Stimulated activated CD8-positive, alpha-beta memory T cell treated with anti-CD3 and anti-CD28 coated beads, Interleukin-15, amount 100 ng/mL, for 48 hours (primary cell): Measurements from ENCODE around the gene PLET1.

ENCODE experiments used
- DNase-seq, 2 donors: peaks; one replicate each; pipeline ENCODE4 v3.0.0-alpha.2; 2020; ENCODE audit warnings: low read depth in 2 of 2

Gene PLET1

GRCh38 chr11:112281726-112282125 lies 21.1 kb upstream of the PLET1 start:
- DNase-seq = no peak

- peak; percentile 41 to 42 for DNase-seq
These were observed 19.8 kb upstream of the PLET1 start for GRCh38 chr11:112280268-112281126.

GRCh38 chr11:112279901-112280267 lies 19.2 kb upstream of the PLET1 start:
- peak; percentile 52 to 58 for DNase-seq

GRCh38 chr11:112278803-112279202 lies 18.1 kb upstream of the PLET1 start:
- DNase-seq = no peak

GRCh38 chr11:112277941-112278340 lies 17.3 kb upstream of the PLET1 start:
- no peak for DNase-seq

GRCh38 chr11:112277029-112277428 lies 16.4 kb upstream of the PLET1 start:
- DNase-seq = no peak

- DNase-seq = no peak
These were observed 13.5 kb upstream of the PLET1 start for GRCh38 chr11:112274007-112274783.

- DNase-seq = no peak
These were observed 12.4 kb upstream of the PLET1 start for GRCh38 chr11:112273066-112273465.

GRCh38 chr11:112271242-112271641 lies 10.6 kb upstream of the PLET1 start:
- DNase-seq = no peak

- no peak for DNase-seq
These were observed 10.0 kb upstream of the PLET1 start for GRCh38 chr11:112270551-112271180.

GRCh38 chr11:112269139-112269538 lies 8.5 kb upstream of the PLET1 start:
- DNase-seq = no peak

- no peak for DNase-seq
These were observed 7.7 kb upstream of the PLET1 start for GRCh38 chr11:112268406-112268805.

GRCh38 chr11:112267188-112267591 lies 6.5 kb upstream of the PLET1 start:
- no peak for DNase-seq

GRCh38 chr11:112266410-112266778 lies 5.7 kb upstream of the PLET1 start:
- no peak for DNase-seq

GRCh38 chr11:112265659-112266409 lies 5.2 kb upstream of the PLET1 start:
- no peak for DNase-seq

- DNase-seq = no peak
These were observed 5.5 kb downstream of the PLET1 start for GRCh38 chr11:112255067-112255720.

- no peak for DNase-seq
These were observed 6.9 kb downstream of the PLET1 start for GRCh38 chr11:112253605-112254242.

- no peak for DNase-seq
These were observed 10.6 kb downstream of the PLET1 start for GRCh38 chr11:112249871-112250610.

- no peak for DNase-seq
These were observed 12.5 kb downstream of the PLET1 start for GRCh38 chr11:112248201-112248600.

GRCh38 chr11:112247201-112247600 lies 13.5 kb downstream of the PLET1 start:
- DNase-seq = no peak
